HEK293 (cell line): ENCODE results near the gene NR2F1-AS1.
A peak's percentile ranks its signal among the peaks of the same experiment; 100 is the strongest.

Experiments
- CTCF ChIA-PET: fragments of 350-600 bp; formaldehyde crosslinking; extraction: SDS; loops from one replicate; lab custom pipeline; 2021; ENCODE audit warnings: antibody characterized with exemption; lab: Yijun Ruan, JAX
- POLR2A ChIA-PET: fragments of 300-600 bp; formaldehyde crosslinking; extraction: SDS; loops from one replicate; lab custom pipeline; 2020; ENCODE audit warnings: antibody characterized with exemption, inconsistent platforms; lab: Yijun Ruan, JAX
- H3K27ac ChIP-seq: fragments of 200-500 bp; sonication (Bioruptor generic); 2 replicates; pipeline ENCODE4 v1.5.1; 2014; ENCODE audit warnings: low read depth, low read length, control low read depth, inconsistent platforms; ENCODE audit errors: extremely low read depth
- H3K36me3 ChIP-seq, 2 experiments: fragments of 200-500 bp in 1 of 2; sonication (Bioruptor generic) in 1 of 2; 1 replicate in 1 of 2; 2 replicates in 1 of 2; pipeline ENCODE4 v1.5.1; 2014 to 2017; ENCODE audit warnings: inconsistent platforms in 2 of 2, low read length in 2 of 2; ENCODE audit not compliant: control insufficient read depth in 2 of 2, insufficient read depth in 1 of 2
- H3K4me1 ChIP-seq: fragments of 200-500 bp; sonication (Bioruptor generic); 2 replicates; pipeline ENCODE4 v1.5.1; 2014; ENCODE audit warnings: mild to moderate bottlenecking, low read length, inconsistent platforms; ENCODE audit not compliant: control insufficient read depth, insufficient read depth
- H3K4me3 ChIP-seq: 2 replicates; pipeline ENCODE4 v1.5.1; 2011; ENCODE audit warnings: low read depth, mild to moderate bottlenecking, control low read depth, low read length, moderate library complexity
- H3K9me3 ChIP-seq: fragments of 200-500 bp; sonication (Bioruptor generic); 2 replicates; pipeline ENCODE4 v1.5.1; 2014; ENCODE audit warnings: low read depth, low read length, inconsistent platforms; ENCODE audit not compliant: control insufficient read depth, insufficient read depth
- BCL11A ChIP-seq: fragments of 450-650 bp; formaldehyde crosslinking; IDR thresholded peaks from 2 replicates; pipeline ENCODE4 v1.5.1; 2016; ENCODE audit warnings: low read depth, missing biosample characterization, missing genetic modification characterization
- FEZF1 ChIP-seq: fragments of 450-650 bp; formaldehyde crosslinking; IDR thresholded peaks from 2 replicates; pipeline ENCODE4 v1.5.1; 2016; ENCODE audit warnings: missing biosample characterization, missing genetic modification characterization
- GFI1B ChIP-seq: fragments of 450-650 bp; formaldehyde crosslinking; IDR thresholded peaks from 2 replicates; pipeline ENCODE4 v1.5.1; 2016; ENCODE audit warnings: missing biosample characterization, missing genetic modification characterization
- OSR2 ChIP-seq: fragments of 450-650 bp; formaldehyde crosslinking; IDR thresholded peaks from 2 replicates; pipeline ENCODE4 v1.5.1; 2016; ENCODE audit warnings: missing biosample characterization, missing genetic modification characterization
- PRDM4 ChIP-seq: fragments of 450-650 bp; formaldehyde crosslinking; IDR thresholded peaks from 2 replicates; pipeline ENCODE4 v1.5.1; 2017; ENCODE audit warnings: missing biosample characterization, missing genetic modification characterization
- PRDM6 ChIP-seq: fragments of 450-650 bp; formaldehyde crosslinking; IDR thresholded peaks from 2 replicates; pipeline ENCODE4 v1.5.1; 2017; ENCODE audit warnings: missing biosample characterization, missing genetic modification characterization
- SP7 ChIP-seq: fragments of 450-650 bp; formaldehyde crosslinking; IDR thresholded peaks from 2 replicates; pipeline ENCODE4 v1.5.1; 2016; ENCODE audit warnings: missing biosample characterization, missing genetic modification characterization
- ZBTB44 ChIP-seq: fragments of 450-650 bp; IDR thresholded peaks from 2 replicates; pipeline ENCODE4 v1.5.1; 2018; ENCODE audit warnings: missing biosample characterization, mild to moderate bottlenecking, missing genetic modification characterization
- ZFP3 ChIP-seq: fragments of 450-650 bp; formaldehyde crosslinking; IDR thresholded peaks from 2 replicates; pipeline ENCODE4 v1.5.1; 2016; ENCODE audit warnings: low read depth, missing biosample characterization, missing genetic modification characterization
- ZFP37 ChIP-seq: fragments of 450-650 bp; formaldehyde crosslinking; IDR thresholded peaks from 2 replicates; pipeline ENCODE4 v1.5.1; 2016; ENCODE audit warnings: missing biosample characterization, missing genetic modification characterization
- ZNF121 ChIP-seq: fragments of 450-650 bp; formaldehyde crosslinking; IDR thresholded peaks from 2 replicates; pipeline ENCODE4 v1.5.1; 2016; ENCODE audit warnings: missing biosample characterization, missing genetic modification characterization
- ZNF18 ChIP-seq: fragments of 450-650 bp; formaldehyde crosslinking; IDR thresholded peaks from 2 replicates; pipeline ENCODE4 v1.5.1; 2016; ENCODE audit warnings: missing biosample characterization, missing genetic modification characterization
- ZNF645 ChIP-seq: fragments of 450-650 bp; formaldehyde crosslinking; IDR thresholded peaks from 2 replicates; pipeline ENCODE4; 2016; ENCODE audit warnings: missing biosample characterization, missing genetic modification characterization
- ZNF701 ChIP-seq: fragments of 450-650 bp; formaldehyde crosslinking; IDR thresholded peaks from 2 replicates; pipeline ENCODE4 v1.5.1; 2016; ENCODE audit warnings: missing biosample characterization, missing genetic modification characterization
- ZNF747 ChIP-seq: fragments of 450-650 bp; formaldehyde crosslinking; IDR thresholded peaks from 2 replicates; pipeline ENCODE4 v1.5.1; 2016; ENCODE audit warnings: missing biosample characterization, missing genetic modification characterization
- ZNF843 ChIP-seq: fragments of 450-650 bp; formaldehyde crosslinking; IDR thresholded peaks from 2 replicates; pipeline ENCODE4 v1.5.1; 2016; ENCODE audit warnings: missing biosample characterization, missing genetic modification characterization
- ZXDB ChIP-seq: fragments of 450-650 bp; formaldehyde crosslinking; IDR thresholded peaks from 2 replicates; pipeline ENCODE4 v1.5.1; 2016; ENCODE audit warnings: missing biosample characterization, missing genetic modification characterization

Gene NR2F1-AS1

GRCh38 chr5:93403141-93403928 is 177.7 kb downstream of the NR2F1-AS1 start:
- ChIA-PET POLR2A (no interaction called here), CTCF (interaction anchor here (0.6 kb wide), 1 partner anchor 1828 kb away, joined by 5 read pairs; no protein-coding TSS in a partner anchor)
- TF ChIP-seq ZFP3: no peak
- no peak for TF ChIP-seq ZXDB (tag by site-specific recombination)
- peak; percentile 83 for TF ChIP-seq PRDM6 (tag by site-specific recombination)
- peak; percentile 75 for TF ChIP-seq GFI1B (tag by site-specific recombination)
- TF ChIP-seq OSR2 (tag by site-specific recombination): peak; percentile 59
- TF ChIP-seq ZNF18 (tag by site-specific recombination): peak; percentile 40; the same call in 1 of the 2 replicates
- TF ChIP-seq SP7: peak; percentile 97
- TF ChIP-seq ZNF701 (tag by site-specific recombination): no peak
- TF ChIP-seq ZNF747 (tag by site-specific recombination): no peak
- TF ChIP-seq ZBTB44: peak; percentile 79
- 0 out of 2 replicates have a peak, but pooled peaks have one; percentile 16 for TF ChIP-seq BCL11A (tag by site-specific recombination)
- TF ChIP-seq FEZF1 (tag by site-specific recombination): peak; percentile 63; the same call in 1 of the 2 replicates
- 0 out of 2 replicates have a peak, but pooled peaks have one; percentile 31 for TF ChIP-seq PRDM4 (tag by site-specific recombination)
- TF ChIP-seq ZNF645 (tag by site-specific recombination): no peak
- TF ChIP-seq ZNF843 (tag by site-specific recombination): 0 out of 2 replicates have a peak, but pooled peaks have one; percentile 45
- no peak for TF ChIP-seq ZFP37 (tag by site-specific recombination)
- 0 out of 2 replicates have a peak, but pooled peaks have one; percentile 10 for TF ChIP-seq ZNF121
- TF ChIP-seq, all 188 proteins: peak for 11

More at GRCh38 chr5:93403141-93403928, 177.7 kb downstream of the NR2F1-AS1 start:
- Histone ChIP-seq H3K9me3 (no peaks in the 10 kb centered on the region), H3K4me3 (no peak overlapping the region), H3K36me3 (no peaks in the 10 kb centered on the region), H3K27ac (no peak overlapping the region), H3K4me1 (peaks cover 22% of the 10 kb centered on the region)
